Limb (tissue), 2 donors: ENCODE data around the gene TRMO.

Experiments
- DNase-seq, 2 donors: peaks; one replicate each; pipeline ENCODE4 v3.0.0-alpha.2; 2016; ENCODE audit errors: extremely low spot score in 2 of 2

Gene TRMO

GRCh38 chr9:97860451-97861147 lies 61.7 kb downstream of the TRMO start:
- no peak for DNase-seq

GRCh38 chr9:97859346-97859745 lies 63.0 kb downstream of the TRMO start:
- DNase-seq, result no peak

GRCh38 chr9:97858826-97859225 lies 63.5 kb downstream of the TRMO start:
- DNase-seq, result no peak

- DNase-seq, result no peak
Observed at GRCh38 chr9:97858393-97858713, 63.9 kb downstream of the TRMO start.

GRCh38 chr9:97857606-97858392 lies 64.5 kb downstream of the TRMO start:
- no peak for DNase-seq

GRCh38 chr9:97856857-97857605 lies 65.3 kb downstream of the TRMO start:
- DNase-seq, result no peak

- no peak for DNase-seq
Observed at GRCh38 chr9:97855899-97856298, 66.4 kb downstream of the TRMO start.

GRCh38 chr9:97855486-97855875 lies 66.8 kb downstream of the TRMO start:
- no peak for DNase-seq

GRCh38 chr9:97854696-97855485 lies 67.4 kb downstream of the TRMO start:
- DNase-seq, result no peak
